ENCODE measurements around the gene ABCC8. TPM values are rescaled to one million over a fixed set of nuclear protein-coding genes. Genes with fewer than 3 reads are reported as not detected.
"Not testable (repeated sequence)": the region's sequence is repeated elsewhere in the genome, so short reads cannot be mapped to it uniquely, and the experiment has no call there.

Gene ABCC8
- total RNA-seq, 6 experiments from 2014 or later, result 1.3 to 1.5 TPM; not detected in 4

DNA sequence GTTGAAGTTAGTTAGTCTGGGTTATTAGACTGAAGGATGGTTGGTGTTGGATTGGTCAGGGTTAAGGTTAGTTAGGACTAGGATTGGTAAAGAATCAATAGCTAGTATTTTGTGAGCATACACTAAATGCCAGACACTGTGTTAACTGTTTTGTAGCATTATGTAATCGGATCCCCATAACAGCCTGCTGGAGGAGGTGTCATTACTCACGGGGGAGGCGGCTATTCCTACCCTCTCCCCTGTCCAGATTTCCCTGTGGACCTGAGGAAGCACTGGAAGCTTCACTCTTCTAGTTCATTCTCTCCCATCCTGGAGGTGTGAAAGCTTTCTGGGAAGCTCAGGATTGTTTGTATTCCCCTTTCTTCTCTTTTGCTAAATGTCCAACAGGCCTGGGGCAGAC is 47.7 kb downstream of the ABCC8 start:
- H3K4me1 ChIP-seq, result peaks cover 0 to 3% (median 0%) of the 10 kb centered on the region in 4 donors
- H3K27me3 ChIP-seq, result no peaks in the 10 kb centered on the region
- H3K27ac ChIP-seq, result no peak overlapping the region
- no peaks in the 10 kb centered on the region for H3K36me3 ChIP-seq
- no CpG with 5 or more reads among the region's 3 CpGs for WGBS (ENCODE audit: insufficient coverage, low coverage, low lambda C conversion rate, missing lambda C conversion rate)
- no peak overlapping the region for H3K4me3 ChIP-seq
- DNase-seq (no peak), ATAC-seq (no peak)
- intact Hi-C loops (cut with DNase I), result no loop called here
- no peak for TF ChIP-seq POLR2A (IDR thresholded peaks at IDR 0.05)
- TF ChIP-seq, protein P1, sequence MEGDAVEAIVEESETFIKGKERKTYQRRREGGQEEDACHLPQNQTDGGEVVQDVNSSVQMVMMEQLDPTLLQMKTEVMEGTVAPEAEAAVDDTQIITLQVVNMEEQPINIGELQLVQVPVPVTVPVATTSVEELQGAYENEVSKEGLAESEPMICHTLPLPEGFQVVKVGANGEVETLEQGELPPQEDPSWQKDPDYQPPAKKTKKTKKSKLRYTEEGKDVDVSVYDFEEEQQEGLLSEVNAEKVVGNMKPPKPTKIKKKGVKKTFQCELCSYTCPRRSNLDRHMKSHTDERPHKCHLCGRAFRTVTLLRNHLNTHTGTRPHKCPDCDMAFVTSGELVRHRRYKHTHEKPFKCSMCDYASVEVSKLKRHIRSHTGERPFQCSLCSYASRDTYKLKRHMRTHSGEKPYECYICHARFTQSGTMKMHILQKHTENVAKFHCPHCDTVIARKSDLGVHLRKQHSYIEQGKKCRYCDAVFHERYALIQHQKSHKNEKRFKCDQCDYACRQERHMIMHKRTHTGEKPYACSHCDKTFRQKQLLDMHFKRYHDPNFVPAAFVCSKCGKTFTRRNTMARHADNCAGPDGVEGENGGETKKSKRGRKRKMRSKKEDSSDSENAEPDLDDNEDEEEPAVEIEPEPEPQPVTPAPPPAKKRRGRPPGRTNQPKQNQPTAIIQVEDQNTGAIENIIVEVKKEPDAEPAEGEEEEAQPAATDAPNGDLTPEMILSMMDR (IDR thresholded peaks at IDR 0.05), result no peak
- no peaks in the 10 kb centered on the region for H3K9me3 ChIP-seq

DNA sequence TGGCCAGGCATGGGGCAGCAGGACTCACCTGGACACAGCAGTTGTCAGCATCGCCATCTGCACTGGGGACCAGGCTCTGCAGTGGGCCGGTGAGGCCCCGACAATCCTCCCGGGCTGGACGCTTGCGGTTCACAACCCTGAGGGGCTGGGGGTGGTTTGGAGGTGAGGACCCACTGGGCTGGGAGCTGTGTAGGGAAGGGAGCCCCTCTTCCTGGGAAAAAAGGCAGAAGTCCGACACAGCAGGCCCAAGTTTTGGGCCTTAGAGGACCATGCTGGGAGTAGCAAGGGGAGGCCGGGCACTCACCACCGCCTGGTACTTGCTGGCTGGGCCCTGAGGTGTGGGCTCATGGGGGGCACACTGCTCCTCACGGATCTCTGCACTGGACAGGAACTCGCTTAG is 48.4 kb downstream of the ABCC8 start:
- Histone ChIP-seq H3K4me1 (peaks cover 0 to 3% (median 0%) of the 10 kb centered on the region in 4 donors), H3K27me3 (no peaks in the 10 kb centered on the region), H3K9me3 (no peaks in the 10 kb centered on the region), H3K4me3 (no peak overlapping the region), H3K27ac (no peak overlapping the region), H3K36me3 (no peaks in the 10 kb centered on the region)
- DNase-seq (no peak), ATAC-seq (no peak)
- no CpG with 5 or more reads among the region's 11 CpGs for WGBS (ENCODE audit: insufficient coverage, low coverage, low lambda C conversion rate, missing lambda C conversion rate)
- TF ChIP-seq, protein P1 (IDR thresholded peaks at IDR 0.05), result no peak
- no peak for TF ChIP-seq POLR2A (IDR thresholded peaks at IDR 0.05)
- intact Hi-C loops (cut with DNase I), result no loop called here

DNA sequence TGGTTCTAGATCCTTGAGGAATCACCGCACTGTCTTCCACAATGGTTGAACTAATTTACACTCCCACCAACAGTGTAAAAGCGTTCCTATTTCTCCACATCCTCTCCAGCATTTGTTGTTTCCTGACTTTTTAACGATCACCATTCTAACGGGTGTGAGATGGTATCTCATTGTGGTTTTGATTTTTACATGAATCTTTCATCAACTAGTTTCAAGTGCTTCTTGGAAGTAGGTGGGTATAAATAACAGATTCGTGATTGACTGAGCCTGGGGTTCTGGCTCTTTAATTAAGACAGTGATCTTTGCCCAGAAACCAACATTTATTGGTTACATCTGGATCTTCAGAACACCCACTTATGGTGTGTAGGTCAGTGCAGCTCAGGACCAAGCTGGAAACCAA is 50.4 kb downstream of the ABCC8 start:
- H3K4me1 ChIP-seq; H3K4me3 ChIP-seq; ATAC-seq; DNase-seq; H3K9me3 ChIP-seq; H3K36me3 ChIP-seq; intact Hi-C loops (cut with DNase I); H3K27ac ChIP-seq; H3K27me3 ChIP-seq: not testable (repeated sequence)
- WGBS (ENCODE audit: insufficient coverage, low coverage, low lambda C conversion rate, missing lambda C conversion rate), result 31% methylated on average over 5 of the region's 5 CpGs

DNA sequence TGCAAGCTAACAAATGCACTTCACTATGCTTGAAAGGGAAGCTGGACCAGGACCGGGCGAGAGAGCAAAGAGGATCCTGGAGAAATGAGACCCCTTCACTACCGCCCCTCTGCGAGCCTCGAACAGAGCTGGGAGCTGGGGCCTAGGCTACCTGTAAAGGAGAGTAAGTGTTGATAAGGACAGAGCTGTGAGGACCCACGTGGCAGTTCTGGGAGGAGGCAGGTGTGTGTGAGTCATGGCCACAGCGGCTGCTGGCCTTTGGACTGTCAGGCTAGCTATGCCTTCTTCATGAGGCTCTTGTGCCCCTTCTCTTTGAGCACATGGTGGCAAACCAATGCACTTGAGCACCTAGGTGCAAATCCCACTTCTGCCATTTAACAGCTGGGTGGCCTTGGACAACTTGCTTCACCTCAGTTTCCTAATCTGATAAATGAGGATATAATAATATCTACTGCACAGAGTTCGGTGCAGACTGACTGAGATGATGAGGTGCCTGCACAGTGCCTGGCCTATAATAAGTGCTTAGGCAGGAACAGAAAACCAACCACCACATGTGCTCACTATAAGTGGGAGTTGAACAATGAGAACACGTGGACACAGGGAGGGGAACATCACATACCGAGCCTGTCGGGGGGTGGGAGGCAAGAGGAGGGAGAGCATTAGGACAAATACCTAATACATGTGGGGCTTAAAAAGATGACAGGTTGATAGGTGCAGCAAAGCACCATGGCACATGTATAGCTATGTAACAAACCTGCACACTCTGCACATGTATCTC is 52.9 kb downstream of the ABCC8 start:
- H3K27ac ChIP-seq, result no peak overlapping the region
- H3K27me3 ChIP-seq, result no peaks in the 10 kb centered on the region
- H3K9me3 ChIP-seq, result no peaks in the 10 kb centered on the region
- TF ChIP-seq POLR2A (IDR thresholded peaks at IDR 0.05), result no peak
- TF ChIP-seq, protein P1 (IDR thresholded peaks at IDR 0.05), result no peak
- ATAC-seq (peak in 3 of 4 donors; percentile 29 to 95 (median 53)), DNase-seq (peak in 1 of 3 donors; percentile 47)
- no peaks in the 10 kb centered on the region for H3K36me3 ChIP-seq
- no peaks in the 10 kb centered on the region for H3K4me1 ChIP-seq
- 50% methylated on average over 7 of the region's 11 CpGs for WGBS (ENCODE audit: insufficient coverage, low coverage, low lambda C conversion rate, missing lambda C conversion rate)
- intact Hi-C loops (cut with DNase I), result no loop called here
- no peak overlapping the region for H3K4me3 ChIP-seq

DNA sequence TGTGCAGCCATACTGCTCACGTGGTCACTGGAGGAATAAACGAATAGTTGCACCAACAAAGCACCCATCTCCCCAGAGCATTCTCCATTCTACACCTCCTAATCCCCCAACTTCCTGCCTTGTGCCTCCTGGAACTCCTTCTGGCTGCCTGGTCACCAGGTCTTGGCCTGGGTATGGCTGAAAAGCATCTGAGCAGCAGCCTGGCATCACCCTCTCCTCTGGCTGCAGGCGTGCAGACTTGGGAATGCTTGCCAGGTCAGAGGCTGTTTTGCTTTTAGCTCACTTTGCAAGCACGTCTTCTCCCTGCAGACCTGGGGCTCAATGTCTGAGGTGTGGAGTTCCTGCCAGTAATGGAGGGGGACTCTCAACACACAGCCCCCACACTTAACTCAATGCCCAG is 54.9 kb downstream of the ABCC8 start:
- H3K27me3 ChIP-seq, result no peaks in the 10 kb centered on the region
- no peaks in the 10 kb centered on the region for H3K4me1 ChIP-seq
- 52% methylated on average over 2 of the region's 4 CpGs for WGBS (ENCODE audit: insufficient coverage, low coverage, low lambda C conversion rate, missing lambda C conversion rate)
- intact Hi-C loops (cut with DNase I), result no loop called here
- H3K9me3 ChIP-seq, result no peaks in the 10 kb centered on the region
- ATAC-seq (no peak), DNase-seq (no peak)
- no peaks in the 10 kb centered on the region for H3K36me3 ChIP-seq
- TF ChIP-seq POLR2A (IDR thresholded peaks at IDR 0.05), result no peak
- TF ChIP-seq, protein P1 (IDR thresholded peaks at IDR 0.05), result no peak
- no peak overlapping the region for H3K27ac ChIP-seq
- H3K4me3 ChIP-seq, result no peak overlapping the region

All from right lobe of liver (tissue), 6 donors.